ENCODE measurements around the gene PTCRA.

DNA sequence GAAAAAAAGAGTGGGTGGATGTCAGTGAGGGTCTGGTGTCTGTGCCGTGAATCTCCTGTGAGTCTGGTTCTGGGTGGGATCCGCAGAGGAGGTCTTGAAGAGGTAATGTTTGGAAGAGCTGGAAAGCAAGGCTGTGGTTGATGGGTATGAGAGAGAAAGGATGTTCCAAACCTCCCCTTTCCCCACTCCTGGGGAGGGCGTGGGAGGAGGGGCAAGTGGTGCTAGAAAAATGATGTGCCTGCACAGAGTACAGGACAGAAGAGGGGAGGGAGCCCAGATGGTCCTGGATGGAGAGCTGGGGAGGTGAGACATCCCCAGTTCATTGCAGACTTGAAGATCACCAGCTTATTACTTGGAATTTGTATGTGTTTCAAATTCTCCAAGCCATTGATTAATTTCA, 16.6 kb downstream of the PTCRA start:
- TF ChIP-seq POLR2AphosphoS5 (IDR thresholded peaks at IDR 0.05; ENCODE audit: low read depth, low read length): no peak
- TF ChIP-seq POLR2A (IDR thresholded peaks at IDR 0.05; ENCODE audit: low read depth, low read length): no peak
